NOMO-1 treated with DMSO at 0.1 percent for 48 hours (cell line): ENCODE results near the gene DDX39B.

Experiments
- DNase-seq: peaks from one replicate; lab custom pipeline; 2025; ENCODE audit not compliant: unreplicated experiment; lab: John Stamatoyannopoulos, UW

DDX39B gene

DNA sequence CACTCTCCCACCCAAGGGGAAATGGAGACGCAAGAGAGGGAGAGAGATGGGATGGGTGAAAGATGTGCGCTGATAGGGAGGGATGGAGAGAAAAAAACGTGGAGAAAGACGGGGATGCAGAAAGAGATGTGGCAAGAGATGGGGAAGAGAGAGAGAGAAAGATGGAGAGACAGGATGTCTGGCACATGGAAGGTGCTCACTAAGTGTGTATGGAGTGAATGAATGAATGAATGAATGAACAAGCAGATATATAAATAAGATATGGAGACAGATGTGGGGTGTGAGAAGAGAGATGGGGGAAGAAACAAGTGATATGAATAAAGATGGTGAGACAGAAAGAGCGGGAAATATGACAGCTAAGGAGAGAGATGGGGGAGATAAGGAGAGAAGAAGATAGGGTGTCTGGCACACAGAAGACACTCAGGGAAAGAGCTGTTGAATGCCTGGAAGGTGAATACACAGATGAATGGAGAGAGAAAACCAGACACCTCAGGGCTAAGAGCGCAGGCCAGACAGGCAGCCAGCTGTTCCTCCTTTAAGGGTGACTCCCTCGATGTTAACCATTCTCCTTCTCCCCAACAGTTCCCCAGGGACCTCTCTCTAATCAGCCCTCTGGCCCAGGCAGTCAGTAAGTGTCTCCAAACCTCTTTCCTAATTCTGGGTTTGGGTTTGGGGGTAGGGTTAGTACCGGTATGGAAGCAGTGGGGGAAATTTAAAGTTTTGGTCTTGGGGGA lies 34.3 kb upstream of the DDX39B start:
- DNase-seq, result no peak

DNA sequence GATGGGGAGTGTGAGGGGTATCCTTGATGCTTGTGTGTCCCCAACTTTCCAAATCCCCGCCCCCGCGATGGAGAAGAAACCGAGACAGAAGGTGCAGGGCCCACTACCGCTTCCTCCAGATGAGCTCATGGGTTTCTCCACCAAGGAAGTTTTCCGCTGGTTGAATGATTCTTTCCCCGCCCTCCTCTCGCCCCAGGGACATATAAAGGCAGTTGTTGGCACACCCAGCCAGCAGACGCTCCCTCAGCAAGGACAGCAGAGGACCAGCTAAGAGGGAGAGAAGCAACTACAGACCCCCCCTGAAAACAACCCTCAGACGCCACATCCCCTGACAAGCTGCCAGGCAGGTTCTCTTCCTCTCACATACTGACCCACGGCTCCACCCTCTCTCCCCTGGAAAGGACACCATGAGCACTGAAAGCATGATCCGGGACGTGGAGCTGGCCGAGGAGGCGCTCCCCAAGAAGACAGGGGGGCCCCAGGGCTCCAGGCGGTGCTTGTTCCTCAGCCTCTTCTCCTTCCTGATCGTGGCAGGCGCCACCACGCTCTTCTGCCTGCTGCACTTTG lies 33.6 kb upstream of the DDX39B start, which contains the start of gene TNF:
Gene TNF, plus strand, starts transcription at position 231 of the 567 bp plus-strand sequence. Its CDS starts 177 bp downstream, at position 408.
- DNase-seq, result peak; percentile 78

DNA sequence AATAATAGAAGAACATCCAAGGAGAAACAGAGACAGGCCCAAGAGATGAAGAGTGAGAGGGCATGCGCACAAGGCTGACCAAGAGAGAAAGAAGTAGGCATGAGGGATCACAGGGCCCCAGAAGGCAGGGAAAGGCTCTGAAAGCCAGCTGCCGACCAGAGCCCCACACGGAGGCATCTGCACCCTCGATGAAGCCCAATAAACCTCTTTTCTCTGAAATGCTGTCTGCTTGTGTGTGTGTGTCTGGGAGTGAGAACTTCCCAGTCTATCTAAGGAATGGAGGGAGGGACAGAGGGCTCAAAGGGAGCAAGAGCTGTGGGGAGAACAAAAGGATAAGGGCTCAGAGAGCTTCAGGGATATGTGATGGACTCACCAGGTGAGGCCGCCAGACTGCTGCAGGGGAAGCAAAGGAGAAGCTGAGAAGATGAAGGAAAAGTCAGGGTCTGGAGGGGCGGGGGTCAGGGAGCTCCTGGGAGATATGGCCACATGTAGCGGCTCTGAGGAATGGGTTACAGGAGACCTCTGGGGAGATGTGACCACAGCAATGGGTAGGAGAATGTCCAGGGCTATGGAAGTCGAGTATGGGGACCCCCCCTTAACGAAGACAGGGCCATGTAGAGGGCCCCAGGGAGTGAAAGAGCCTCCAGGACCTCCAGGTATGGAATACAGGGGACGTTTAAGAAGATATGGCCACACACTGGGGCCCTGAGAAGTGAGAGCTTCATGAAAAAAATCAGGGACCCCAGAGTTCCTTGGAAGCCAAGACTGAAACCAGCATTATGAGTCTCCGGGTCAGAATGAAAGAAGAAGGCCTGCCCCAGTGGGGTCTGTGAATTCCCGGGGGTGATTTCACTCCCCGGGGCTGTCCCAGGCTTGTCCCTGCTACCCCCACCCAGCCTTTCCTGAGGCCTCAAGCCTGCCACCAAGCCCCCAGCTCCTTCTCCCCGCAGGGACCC lies 32.6 kb upstream of the DDX39B start:
- DNase-seq, result no peak

DNA sequence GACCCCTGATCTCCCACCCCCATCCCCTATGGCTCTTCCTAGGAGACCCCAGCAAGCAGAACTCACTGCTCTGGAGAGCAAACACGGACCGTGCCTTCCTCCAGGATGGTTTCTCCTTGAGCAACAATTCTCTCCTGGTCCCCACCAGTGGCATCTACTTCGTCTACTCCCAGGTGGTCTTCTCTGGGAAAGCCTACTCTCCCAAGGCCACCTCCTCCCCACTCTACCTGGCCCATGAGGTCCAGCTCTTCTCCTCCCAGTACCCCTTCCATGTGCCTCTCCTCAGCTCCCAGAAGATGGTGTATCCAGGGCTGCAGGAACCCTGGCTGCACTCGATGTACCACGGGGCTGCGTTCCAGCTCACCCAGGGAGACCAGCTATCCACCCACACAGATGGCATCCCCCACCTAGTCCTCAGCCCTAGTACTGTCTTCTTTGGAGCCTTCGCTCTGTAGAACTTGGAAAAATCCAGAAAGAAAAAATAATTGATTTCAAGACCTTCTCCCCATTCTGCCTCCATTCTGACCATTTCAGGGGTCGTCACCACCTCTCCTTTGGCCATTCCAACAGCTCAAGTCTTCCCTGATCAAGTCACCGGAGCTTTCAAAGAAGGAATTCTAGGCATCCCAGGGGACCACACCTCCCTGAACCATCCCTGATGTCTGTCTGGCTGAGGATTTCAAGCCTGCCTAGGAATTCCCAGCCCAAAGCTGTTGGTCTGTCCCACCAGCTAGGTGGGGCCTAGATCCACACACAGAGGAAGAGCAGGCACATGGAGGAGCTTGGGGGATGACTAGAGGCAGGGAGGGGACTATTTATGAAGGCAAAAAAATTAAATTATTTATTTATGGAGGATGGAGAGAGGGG lies 31.7 kb upstream of the DDX39B start:
- DNase-seq, result no peak

DNA sequence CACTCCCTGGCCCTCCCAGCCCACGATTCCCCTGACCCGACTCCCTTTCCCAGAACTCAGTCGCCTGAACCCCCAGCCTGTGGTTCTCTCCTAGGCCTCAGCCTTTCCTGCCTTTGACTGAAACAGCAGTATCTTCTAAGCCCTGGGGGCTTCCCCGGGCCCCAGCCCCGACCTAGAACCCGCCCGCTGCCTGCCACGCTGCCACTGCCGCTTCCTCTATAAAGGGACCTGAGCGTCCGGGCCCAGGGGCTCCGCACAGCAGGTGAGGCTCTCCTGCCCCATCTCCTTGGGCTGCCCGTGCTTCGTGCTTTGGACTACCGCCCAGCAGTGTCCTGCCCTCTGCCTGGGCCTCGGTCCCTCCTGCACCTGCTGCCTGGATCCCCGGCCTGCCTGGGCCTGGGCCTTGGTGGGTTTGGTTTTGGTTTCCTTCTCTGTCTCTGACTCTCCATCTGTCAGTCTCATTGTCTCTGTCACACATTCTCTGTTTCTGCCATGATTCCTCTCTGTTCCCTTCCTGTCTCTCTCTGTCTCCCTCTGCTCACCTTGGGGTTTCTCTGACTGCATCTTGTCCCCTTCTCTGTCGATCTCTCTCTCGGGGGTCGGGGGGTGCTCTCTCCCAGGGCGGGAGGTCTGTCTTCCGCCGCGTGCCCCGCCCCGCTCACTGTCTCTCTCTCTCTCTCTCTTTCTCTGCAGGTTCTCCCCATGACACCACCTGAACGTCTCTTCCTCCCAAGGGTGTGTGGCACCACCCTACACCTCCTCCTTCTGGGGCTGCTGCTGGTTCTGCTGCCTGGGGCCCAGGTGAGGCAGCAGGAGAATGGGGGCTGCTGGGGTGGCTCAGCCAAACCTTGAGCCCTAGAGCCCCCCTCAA lies 30.5 kb upstream of the DDX39B start, which contains the start of gene LTA:
Gene LTA, plus strand, starts transcription at position 249 of the 871 bp plus-strand sequence. Its CDS starts 454 bp downstream, at position 703.
- no peak for DNase-seq

DNA sequence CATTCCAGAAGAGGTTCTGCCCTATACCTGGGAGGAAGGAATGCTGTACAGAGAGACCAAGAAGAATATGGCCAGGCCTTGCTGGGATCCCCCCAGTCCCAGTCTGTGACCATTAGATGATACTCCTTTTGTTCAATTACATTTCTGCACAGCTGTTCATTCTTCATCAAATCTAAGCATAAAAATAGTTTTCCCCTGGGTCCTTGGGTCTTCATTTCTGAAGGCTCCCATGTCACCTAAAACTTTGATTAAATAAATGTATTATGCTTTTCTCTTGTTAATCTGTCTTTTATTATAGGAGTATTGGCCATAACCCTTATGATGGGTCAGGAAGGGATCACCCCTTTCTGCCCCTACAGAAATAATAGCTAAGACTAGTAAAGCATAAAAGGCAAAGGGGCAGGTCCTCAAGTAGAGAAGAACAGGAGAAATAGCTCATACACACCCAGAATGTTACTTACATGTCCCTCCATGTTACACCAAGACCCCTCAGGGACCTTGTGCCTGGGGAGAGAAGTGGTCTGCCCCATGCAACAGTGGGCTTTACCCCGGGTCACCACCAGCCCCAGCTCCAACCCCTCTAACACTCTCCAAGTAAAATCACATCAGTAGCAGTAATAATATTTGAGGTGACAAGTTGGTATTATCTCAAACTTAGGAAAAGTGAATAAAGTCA lies 28.2 kb upstream of the DDX39B start:
- DNase-seq, result no peak

DNA sequence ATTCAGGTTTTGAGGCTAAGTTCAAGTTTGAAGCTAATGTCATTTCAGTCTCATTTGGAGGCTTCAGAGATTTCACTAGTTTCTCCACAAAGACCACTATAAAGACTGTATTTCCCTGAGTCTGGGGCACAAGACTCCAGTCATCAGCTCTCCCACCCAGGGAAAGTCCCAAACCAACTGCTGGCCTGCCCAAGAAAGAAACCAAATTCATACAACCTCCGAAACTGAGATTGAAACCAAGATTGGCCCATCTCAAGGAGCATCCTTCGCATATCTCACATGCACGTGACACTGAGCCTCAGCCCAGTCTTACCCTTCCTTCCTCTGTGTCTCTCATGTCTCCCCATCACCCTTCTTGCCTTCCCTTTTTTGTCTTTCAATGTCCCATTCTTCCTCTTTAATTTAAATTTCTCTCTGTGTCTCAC lies 26.7 kb upstream of the DDX39B start:
- DNase-seq, result peak; percentile 74

DNA sequence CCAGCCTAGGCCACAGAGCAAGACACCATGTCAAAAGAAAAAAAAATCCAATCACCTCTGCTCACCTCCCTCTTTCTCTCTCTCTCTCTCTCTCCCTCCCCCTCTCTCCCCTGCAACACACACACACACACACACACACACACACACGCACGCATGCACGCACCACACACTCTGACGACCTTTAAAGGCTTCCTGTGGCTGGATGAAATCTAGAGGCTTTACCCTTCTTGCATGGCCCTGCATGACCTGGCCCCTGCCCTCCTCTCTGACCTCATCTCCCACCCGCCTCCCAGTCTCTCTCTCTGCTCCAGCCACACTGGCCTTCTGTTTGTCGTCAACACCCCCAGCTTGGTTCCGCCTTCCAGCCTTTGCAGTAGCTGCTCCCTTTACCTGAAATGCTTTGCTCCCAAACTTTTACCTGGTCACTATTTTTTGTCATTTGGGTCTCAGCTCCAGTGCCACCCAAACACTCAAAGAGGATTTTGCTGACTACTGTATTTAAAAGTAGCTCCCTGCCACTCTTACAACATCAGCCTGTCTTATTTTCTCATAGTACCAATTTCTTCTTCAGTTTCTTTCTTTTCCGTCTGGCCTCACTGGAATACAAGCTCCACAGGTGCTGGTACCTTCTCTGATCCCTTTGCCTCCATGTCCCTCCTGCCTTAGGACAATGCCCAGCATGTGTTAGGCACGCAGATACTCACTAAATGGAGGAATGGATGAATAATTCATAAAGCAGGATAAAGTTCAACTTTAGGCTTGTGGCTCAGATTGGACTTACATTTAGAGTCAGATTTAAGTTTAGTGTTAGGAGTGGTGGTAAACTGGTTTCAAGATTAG lies 25.9 kb upstream of the DDX39B start:
- DNase-seq, result no peak

DNA sequence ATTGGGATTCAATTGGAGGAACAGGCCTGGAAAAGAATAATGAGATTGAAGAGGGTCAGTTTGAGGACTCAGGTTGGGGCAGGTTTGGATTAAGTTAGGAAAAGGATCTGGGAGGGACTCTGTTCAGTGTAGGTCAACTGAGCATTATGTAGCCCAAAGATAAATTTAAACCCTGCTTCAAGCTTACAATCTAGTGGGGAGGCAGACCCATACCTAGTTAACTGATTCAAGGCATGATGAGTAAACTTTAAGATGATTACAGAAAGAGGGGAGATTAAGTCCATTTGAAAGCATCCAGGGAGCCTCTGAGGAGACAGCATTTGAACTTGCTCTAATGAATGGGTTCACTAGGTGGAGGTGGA lies 18.9 kb upstream of the DDX39B start:
- no peak for DNase-seq

DNA sequence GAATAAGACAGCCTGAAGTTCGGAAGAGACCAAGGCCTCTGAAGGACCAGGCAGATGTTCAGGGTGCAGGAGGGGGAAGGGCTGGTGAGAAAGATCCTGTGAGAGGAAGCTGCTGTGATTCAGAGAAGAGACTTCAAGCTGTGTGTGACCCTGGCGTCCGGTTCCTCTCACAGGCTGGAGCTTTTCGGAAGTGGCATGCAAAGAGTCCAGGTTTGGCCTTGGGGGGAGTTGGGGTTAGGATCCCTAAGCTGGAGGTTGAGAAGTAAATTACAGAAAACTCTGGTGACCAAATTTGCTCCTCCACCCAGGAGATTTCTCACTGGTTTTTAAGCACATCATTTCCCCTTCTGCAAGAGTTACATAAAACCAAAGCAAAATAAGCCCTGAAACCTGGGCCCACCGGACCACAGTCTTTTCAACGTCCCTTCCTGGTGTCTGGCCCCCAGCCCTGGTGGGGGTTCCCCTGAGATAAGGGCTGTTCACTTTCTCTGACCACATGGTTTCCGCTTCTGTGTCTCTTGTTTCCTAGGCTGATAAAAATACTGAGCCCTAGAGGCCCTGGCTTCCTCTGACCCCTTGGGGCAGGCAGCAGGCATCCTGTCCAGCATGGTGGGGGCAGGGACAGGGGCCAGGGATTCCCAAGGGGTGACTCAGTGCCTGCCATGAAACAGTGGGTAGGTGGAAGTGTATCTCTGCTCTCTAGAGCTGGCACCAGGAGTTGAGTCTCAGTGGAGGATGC lies 18.3 kb upstream of the DDX39B start:
- DNase-seq, result peak; percentile 96

DNA sequence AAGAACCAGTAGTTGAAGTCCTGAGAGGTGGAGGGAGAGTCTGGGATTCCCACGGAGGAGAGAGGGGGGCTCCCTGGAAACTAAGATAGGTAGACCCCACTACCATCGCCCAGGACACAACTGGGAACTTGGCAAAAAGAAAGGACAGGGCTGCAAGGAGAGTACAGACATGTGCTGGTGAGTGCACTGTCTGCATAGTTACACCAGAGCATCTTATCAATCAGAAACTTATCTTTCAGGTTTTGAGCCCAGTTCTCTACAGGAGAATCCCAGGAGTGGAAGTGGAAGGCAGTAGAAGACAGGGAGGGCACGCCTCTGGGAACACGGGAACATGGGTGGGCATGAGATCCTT lies 17.8 kb upstream of the DDX39B start:
- no peak for DNase-seq

DNA sequence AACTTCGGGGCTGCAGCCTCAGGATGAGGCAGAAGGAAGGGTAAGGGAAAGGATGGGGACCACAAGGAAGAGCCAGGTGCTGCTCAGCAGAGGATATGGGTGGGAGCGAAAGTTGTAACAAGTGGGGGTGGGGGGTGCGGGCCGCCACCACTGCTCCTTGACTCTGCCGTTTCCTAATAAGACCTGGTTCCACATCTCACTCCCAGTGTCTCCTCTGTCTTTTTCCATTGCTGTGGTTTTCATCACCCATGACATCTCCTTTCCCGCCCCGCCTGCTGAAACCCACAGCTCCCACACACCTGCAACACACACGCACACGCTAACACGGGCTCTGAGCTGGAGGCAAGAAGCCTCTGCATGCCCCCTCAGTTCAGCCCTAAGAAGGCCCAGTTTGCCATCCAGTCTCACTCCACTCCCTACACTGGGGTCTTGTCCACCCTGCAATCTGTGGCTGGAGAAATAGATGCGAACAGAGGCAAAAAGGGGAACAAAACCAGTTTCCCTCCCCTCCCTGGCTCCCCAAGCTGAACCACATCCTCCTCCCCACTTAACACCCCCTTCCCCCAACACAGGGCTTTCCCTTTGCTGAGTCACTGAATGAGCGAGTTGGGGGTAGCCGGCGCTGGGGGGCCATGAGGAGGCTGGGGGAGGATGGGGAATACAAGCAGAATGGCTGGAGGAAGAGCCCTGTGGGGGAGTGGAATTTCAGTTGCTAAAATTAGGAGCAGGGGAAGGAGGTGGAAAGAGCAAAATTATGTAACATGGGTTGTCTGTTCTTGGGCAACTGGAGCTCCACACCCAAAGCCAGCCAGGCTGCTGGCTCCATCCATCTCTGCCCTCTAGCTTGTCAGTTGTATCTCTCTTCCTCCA lies 17.1 kb upstream of the DDX39B start:
- DNase-seq, result peak; percentile 99

DNA sequence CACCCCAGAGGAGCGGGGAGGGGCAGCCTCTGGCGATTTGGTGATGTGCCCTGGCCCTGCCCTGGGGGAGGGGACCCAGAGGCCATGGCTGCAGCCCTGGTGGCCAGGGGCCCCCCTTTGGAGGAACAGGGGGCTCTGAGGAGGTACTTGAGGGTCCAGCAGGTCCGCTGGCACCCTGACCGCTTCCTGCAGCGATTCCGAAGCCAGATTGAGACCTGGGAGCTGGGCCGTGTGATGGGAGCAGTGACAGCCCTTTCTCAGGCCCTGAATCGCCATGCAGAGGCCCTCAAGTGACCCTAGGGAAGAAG lies 16.5 kb upstream of the DDX39B start:
- DNase-seq, result no peak

DNA sequence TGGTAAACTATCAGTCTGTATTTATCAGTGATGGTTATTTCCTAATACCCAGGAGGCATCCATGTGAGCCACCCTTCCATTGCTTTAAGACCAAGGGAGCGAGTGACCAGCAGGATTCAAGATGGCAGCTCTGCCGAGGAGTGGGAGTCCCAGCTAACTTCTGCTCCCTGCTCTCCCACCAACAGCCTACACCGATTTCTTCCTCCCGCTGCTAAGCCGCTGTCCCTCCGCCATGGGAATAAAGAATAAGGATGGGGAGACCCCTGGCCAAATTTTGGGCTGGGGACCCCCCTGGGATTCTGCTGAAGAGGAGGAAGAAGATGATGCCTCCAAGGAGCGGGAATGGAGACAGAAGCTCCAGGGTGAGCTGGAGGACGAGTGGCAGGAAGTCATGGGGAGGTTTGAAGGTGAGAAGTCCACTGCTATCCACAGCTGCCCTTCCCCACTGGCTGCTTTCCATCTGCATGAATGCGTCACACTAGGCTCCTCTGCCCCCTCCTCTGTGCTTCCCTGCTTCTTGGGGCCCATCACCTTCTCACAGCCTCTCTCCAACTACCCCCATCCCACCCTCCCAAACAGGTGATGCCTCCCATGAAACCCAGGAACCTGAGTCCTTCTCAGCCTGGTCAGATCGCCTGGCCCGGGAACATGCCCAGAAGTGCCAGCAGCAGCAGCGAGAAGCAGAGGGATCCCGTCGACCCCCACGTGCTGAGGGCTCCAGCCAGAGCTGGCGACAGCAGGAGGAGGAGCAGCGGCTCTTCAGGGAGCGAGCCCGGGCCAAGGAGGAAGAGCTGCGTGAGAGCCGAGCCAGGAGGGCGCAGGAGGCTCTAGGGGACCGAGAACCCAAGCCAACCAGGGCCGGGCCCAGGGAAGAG lies 15.9 kb upstream of the DDX39B start:
- DNase-seq, result no peak

DNA sequence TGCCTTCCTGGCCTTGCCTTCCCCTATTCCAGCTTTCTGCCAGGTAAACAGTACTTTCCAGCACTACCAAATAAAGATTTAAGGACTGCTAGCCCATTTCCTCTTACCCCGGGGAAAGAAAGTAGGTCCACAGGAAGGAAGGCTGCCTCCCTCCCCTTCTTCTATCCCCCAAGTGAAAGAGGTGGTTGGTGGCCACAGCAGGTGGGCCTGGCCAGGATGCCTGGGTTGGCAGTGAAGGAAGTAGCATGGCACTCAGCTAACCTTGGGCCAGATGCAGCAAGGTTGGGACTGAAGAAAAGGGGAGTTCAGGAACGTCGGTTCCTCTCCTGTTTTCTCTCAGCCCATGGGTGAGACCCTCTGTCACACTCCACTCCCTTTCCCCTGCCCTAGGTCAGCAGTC lies 14.5 kb upstream of the DDX39B start:
- no peak for DNase-seq

DNA sequence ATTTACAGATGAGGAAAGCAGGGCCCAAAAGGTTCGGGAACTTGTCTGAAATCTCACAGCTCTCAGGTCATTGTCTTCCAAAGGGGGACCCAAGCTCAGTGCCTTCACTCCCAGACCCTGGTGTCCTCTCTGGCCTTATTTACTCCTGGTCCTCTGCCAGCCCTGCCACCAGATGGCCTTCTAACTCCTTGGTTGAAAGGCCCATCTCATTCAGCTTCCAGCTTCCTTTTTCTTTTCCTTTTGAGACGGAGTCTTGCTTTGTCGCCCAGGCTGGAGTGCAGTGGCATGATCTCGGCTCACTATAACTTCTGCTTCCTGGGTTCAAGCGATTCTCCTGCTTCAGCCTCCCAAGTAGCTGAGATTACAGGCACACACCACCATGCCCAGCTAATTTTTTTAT lies 9.6 kb upstream of the DDX39B start:
- DNase-seq, result peak; percentile 80
